HG03354 (cell line): ENCODE data around the gene TNK2.
"Not testable (repeated sequence)": the region's sequence is repeated elsewhere in the genome, so short reads cannot be mapped to it uniquely, and the experiment has no call there.

Source experiments
- ATAC-seq: cut with Tn5 transposase; IDR thresholded peaks from one replicate; pipeline ENCODE4 v1.9.1; 2021; ENCODE audit warnings: mild to moderate bottlenecking; ENCODE audit not compliant: unreplicated experiment, poor library complexity, severe bottlenecking

TNK2 gene

DNA sequence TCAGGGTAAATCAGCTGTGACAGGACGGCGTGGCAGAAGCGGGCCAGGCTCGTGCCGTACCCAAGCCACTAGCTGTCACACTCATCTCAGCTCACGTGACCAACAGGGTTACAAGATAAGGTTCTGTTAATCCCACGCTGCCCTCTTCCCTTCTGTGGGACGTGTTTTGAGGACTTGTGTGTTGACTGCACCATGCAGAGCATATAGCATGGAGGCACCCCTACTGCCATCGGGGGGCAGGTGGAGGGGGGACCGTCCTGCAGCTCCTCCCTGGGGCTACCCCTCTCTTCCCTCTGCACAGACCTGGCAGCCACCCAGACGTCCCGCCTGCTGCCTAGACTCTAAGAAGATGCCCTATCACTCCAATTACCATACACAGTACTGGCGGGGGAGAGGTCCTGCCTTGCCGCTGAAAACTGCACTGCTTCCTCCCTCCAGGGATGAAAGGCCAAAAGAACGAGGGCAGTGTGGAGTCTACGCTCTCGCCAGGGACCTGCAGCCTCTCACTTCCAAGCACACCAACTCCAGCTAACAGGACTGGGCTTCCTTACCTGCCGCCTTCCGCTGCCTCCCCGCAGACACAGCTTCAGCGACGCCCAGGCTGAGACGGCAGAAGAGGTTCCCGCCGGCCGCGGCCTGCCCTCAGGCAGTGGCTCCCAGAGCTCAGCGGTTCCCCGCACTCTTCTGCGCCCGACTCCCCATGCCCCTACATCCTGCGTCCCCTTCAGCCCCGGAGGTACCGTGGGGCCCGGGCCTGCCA lies at the start of gene TNK2:
TNK2 (minus strand) TSS at position 618 of the 760 bp plus-strand sequence. CDS start 19,963 bp downstream, outside the sequence.
- peak; percentile 34 for ATAC-seq

DNA sequence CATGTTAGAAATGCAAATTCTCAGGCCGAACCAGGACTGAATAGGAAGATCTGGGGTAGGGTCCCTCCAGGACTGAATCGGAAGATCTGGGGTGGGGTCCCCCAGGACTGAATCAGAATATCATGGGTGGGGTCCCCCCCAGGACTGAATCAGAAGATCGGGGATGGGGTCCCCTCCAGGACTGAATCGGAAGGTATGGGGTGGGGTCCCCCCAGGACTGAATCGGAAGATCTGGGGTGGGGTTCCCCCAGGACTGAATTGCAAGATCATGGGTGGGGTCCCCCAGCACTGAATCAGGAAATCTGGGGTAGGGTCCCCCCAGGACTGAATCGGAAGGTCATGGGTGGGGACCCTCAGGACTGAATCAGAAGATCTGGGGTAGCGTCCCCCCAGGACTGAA lies 48.2 kb upstream of the TNK2 start:
- no peak for ATAC-seq

DNA sequence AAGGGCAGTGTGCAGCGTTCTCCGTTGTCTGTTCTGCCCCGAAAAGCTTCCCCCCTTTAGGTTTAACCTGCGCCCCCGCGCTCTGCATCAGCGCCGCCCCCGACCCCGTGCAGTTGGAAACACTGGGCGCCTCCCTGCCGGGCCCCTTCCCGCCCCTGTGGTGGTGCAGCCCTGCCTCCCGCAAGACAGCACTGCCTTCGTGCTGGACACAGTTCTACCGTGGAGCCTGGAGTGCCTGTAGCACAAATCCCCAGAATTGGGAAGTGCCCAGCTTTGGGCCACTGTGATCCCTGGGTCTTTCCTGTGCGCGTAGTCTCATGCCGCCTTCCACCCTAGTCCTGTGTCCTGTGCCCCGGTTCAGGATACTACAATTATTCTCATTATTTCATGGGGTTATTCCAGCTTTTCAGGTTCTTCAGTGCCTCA lies 47.1 kb upstream of the TNK2 start:
- ATAC-seq: not testable (repeated sequence)

DNA sequence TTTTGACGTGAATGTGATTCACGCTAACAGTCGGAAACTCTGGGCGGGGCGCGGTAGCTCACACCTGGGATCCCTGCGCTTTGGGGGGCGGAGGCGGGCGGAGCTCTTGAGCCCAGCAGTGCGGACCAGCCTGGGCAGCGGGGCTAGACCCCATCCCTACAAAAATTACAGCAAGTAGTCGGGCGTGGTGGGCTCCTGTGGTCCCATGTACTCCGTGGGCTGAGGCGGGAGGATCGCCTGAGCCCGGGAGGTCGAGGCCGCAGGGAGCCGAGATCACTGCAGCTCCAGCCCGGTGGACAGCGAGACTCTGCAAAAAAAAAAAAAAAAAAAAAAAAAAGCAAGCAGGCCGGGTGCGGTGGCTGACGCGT lies 46.4 kb upstream of the TNK2 start:
- ATAC-seq: peak; percentile 65

DNA sequence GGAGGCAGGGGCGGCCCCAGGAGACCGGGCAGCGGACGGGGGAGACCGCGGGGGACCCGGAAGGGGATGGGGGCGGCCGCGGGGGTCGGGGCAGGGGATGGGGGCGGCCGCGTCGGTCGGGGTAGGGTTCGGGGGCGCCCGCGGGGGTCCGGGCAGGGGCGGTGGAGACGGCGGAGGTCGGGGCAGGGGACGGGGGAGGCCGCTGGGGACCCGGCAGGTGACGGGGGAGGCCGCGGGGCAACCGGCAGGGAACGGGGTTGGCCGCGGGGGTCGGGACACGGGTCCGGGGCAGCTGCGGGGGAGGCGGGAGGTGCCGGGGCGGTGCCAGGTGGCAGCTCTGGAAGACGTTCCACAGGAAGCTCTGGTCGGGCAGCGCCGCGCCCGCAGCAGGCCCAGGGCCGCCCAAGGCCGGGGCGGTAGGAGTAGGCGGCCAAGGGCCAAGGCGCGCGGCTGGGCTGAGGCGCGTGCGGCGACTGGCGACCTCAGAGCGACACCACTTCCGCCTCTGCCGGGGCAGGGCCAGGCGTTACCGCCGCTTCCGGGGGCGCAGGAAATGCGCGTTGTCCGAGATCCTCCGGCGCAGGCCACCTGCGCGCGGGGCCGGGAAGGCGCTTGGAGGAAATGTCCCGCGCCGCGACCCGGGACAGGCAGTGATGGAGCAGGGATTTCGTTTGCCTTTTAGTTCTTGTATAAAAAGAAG lies 45.9 kb upstream of the TNK2 start:
- ATAC-seq: peak; percentile 99

DNA sequence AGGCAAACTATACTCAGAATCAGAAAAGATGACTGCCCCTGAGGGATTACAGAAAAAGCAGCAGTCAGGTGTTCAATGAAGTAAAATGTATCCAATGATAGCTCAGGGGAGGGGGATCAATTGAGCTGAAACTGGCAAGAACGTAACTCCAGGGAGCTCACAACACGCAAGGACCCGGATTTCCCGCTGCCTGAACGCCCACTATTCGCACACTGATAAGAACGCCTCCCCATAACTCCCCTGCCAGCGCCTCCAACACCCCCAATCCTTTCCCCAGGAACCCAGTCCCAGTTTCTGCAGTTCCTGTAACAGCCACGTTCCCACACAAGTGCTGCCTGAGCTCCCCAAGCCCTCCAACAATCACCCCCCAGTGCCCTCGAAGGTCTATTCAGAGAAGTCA lies 44.2 kb upstream of the TNK2 start:
- not testable (repeated sequence) for ATAC-seq

DNA sequence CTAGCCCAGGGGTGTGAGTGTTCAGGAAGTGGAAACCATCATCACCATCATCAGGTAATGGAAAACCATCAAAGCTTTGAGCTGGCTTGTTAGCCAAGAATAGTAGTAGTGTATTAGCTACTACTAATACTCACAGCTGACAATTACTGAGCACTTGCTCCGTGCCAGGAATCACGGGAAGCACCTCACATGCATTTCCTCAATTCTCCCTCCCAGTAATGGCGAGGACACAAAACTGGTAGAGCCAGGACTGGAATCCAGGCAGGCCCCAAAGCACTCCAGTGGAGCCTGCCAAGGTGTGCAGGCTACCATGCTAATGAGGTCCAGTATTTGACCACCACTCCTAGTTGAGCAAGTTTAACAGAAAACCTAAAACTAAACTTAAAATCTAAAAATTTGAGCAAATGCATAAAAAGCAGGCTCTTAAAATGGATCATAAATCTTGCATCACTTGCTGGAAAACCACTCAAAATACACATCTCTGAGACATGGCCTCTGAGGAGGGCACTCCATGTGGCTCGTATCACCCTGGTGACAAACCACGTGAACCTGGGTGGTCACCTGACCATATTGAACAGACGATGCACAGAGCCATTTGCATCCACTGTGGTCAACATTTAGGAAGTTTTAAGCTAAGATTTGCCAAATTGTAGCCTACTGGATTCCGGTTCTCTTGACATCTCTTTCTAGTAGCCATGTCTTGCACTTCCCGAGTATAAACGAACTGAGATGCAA lies 43.3 kb upstream of the TNK2 start:
- not testable (repeated sequence) for ATAC-seq

DNA sequence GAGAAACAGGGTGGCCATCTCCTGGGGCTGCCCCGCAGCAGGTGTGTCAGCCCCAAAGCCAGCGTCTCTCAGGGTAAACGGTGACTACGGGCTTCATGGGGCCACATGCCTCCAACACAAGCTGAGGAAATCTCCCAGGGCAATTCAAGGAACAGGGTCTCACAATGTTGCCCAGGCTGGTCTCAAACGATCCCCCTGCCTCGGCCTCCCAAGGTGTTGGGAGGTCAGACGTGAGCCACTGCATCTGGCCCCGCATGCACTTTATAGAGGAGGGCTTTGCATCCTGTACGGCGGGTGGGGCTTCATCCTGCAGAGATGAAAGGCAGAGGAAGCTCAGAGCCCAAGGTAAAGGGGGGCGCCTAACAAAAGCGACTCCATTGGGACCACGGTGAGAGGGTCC lies 42.4 kb upstream of the TNK2 start:
- ATAC-seq: not testable (repeated sequence)

DNA sequence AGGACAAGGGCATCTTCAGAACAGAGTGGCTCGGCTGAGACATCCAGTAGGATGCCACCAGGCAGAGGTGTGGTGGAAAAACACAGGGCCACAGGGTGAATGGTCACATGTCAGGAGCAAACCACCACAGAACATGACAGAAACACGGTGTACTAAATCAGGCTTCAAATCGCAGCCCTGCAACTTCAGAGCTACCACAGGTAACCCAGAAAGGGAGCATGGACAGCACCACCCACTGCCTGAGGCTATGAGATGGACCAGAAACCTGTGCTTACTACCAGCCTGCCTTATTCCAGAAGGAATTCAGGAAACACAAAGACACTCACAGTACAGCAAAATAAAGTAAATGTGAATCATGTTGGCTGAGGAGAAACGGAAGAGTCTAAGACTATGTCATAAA lies 41.8 kb upstream of the TNK2 start:
- ATAC-seq: not testable (repeated sequence)

DNA sequence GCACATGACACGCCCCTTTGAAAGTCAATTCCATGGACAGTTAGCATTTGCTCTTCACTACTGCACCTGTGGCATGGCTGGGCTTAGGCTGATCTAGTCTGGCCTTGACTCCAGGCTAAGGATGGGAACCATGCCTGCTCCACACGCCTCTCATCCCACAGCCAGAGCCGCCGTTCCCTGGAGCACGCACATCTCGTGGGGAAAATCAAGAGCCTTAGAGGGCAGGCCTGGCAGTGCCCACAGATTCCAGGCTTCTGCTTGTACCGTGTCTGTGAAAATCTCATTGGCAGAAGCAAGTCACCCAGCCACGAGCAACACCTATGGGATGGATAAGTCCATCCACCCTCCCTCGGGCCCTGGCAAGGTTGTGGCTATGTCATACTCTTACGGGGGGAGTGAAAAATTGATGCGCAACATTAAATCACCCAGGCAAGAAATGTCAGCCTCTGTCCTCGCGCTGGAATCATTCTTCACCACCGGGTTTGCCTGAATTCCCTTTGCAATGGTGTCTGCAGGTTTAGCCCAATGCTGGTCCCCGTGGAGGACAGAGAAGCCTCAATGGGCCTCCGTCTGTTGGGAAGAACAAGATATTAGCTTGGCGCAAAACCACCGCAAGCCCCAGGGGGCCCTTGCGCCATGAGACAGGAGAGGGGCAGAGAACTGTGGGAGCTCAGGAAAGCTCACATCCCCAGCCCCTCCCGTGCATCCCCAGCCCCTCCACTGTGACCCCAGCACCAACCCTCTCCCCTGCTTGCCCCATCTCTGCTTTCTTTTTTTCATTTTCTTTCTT lies 38.8 kb upstream of the TNK2 start:
- not testable (repeated sequence) for ATAC-seq

DNA sequence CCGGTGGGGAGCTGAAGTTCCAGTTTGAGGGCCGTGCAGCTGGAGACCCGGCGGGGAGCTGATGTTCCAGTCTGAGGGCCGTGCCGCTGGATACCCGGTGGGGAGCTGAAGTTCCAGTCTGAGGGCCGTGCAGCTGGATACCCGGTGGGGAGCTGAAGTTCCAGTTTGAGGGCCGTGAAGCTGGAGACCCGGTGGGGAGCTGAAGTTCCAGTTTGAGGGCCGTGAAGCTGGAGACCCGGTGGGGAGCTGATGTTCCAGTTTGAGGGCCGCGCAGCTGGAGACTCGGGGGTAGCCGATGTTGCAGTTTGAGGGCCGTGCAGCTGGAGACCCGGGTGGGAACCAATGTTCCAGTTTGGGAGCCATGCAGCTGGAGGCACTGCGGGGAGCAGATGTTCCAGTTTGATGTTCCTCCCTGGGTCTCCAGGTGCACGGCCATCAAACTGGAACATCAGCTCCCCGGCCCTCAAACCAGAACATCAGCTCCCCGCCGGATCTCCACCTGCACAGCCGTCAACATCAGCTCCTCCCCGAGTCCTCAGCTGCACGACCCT lies 33.0 kb upstream of the TNK2 start:
- ATAC-seq: not testable (repeated sequence)

DNA sequence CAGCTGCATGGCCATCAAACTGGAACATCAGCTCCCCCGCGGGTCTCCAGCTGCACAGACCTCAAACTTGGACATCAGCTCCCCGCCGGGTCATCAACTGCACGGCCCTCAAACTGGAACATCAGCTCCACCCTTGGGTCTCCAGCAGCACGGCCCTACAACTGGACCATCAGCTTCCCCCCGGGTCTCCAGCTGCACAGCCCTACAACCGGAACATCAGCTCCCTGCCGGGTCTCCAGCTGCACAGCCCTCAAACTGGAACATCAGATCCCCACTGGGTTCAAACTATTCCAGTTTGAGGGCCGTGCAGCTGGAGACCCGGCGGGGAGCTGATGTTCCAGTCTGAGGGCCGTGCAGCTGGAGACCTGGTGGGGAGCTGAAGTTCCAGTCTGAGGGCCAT lies 32.5 kb upstream of the TNK2 start:
- ATAC-seq: not testable (repeated sequence)

DNA sequence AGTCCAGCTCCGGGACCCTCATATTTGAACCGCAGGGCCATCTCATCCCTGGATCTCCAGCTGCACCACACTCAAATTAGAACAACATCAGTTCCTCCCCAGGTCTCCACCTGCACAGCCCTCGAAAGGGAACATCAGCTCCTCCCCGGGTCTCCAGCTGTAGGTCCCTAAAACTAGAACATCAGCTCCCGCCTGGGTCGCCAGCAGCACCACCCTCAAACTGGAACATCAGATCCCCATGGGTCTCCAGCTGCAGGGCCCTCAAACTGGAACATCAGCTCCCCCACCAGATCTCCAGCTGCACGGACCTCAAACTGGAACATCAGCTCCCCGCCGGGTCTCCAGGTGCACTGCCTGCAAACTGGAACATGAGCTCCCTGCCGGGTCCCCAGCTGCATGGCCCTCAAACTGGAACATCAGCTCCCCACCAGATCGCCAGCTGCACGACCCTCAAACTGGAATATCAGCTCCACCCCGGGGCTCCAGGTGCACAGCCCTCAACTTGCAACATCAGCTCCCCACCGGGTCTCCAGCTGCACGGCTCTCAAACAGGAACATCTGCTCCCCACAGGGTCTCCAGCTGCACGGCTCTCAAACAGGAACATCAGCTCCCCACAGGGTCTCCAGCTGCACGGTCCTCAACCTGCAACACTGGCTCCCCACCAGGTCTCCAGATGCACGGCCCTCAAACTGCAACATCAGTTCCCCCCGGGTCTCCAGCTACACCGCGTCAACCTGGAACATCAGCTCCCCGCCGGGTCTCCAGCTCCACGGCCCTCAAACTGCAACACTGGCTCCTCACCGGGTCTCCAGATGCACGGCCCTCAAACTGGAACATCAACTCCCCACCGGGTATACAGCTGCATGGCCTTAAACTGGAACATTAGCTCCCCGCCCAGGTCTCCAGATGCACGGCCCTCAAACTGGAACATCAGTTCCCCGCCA lies 31.4 kb upstream of the TNK2 start:
- not testable (repeated sequence) for ATAC-seq

DNA sequence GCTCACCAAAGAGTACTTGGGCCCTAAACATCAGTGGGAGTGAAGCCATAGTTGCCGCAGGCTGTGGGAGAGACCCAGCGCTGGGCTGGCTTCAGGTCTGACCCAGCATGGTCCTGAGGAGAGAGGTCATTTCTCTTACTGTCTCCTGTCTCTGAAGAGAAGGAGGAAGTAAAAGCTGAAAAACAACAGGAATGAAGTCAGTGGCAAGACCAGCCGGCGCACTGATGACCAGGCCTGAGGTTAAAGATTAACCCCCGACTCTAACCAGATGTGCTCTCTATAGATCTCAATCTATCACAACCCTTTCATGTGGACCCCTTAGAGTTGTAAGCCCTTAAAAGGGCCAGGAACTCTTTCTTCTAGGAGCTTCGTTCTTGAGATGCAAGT lies 24.7 kb upstream of the TNK2 start:
- ATAC-seq: not testable (repeated sequence)

DNA sequence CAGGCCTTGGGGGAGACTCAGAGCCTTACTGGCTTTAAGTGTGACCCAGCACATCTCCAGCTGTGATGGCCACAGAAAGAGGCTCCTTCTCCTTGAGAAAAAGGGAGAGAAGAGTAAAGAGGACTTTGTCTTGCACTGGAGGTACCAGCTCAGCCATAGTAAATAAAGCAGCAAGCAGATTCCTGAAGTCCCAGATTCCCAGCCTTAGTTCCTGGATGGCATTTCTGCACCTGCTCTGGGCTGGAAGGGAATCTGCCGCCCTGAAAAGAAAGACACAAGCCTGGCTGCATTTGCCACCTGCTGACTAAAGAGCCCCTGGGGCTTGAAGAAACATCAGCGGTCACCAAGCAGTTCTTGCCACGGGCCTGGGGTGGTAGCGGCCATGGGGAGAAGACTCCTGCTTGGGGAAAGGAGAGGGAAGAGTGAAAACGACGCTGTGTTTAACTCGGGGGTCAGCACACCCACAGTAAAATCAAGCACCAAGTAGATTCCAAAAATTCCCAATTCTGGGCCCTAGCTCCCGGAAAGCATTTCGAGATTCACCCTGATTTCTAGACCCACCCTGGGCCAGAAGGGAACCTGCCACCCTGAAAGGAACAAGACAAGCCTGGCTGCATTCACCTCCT lies 24.2 kb upstream of the TNK2 start:
- ATAC-seq: no peak

DNA sequence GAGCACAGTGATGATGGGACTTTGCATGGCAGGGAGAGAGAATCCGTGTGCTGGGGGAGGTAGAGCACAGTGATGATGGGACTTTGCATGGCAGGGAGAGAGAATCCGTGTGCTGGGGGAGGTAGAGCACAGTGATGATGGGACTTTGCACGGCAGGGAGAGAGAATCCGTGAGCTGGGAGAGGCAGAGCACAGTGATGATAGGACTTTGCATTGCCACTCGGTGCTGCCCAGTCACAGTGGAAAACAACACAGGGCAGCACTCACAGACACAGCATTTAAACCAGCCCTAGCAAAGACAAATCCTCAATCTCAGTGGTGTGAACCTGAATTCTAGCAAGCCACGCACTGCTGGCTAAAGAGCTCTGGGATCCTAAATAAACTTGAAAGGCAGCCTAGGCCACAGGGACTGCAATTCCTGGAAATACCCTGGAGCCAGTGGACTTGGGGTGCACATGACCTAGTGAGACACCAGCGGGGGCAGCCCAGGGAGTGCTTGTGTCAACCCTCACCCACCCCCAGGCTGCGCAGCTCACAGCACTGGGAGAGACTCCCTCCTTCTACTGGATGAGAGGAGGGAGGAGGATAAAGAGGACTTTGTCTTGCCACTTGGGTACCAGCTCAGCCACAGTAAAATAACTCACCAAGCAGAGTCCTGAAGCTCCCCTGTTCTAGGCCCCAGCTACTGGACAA lies 23.4 kb upstream of the TNK2 start:
- no peak for ATAC-seq

DNA sequence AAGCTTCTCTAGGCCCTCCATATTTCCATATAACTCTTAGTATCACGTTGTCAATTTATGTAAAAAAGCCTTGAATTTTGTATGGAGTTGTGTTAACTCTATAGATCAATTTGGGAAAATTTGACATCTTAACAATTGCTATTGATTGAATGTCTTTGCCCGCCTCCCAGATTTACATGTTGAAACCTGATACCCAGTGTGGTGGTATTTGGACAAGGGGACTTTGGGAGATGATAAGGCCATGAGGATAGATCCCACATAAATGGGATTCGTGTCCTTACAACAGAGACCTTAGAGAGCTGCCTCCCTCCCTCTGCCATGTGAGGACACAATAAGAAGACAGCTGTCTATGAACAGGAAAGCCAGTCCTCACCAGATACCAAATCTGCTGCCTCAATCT lies 21.1 kb upstream of the TNK2 start:
- ATAC-seq: no peak
